B cell (primary cell): ENCODE data around the gene TOMM34. TPM values are rescaled to one million over a fixed set of nuclear protein-coding genes. Genes with fewer than 3 reads are reported as not detected.

ENCODE experiments used
- ATAC-seq: fragments of 200-7000 bp; cut with Tn5 transposase; one replicate; pipeline ENCODE4 v1.10.0; 2021; ENCODE audit warnings: low read depth, mild to moderate bottlenecking, moderate number of reproducible peaks, moderate library complexity
- CTCF ChIA-PET: fragments of 350-600 bp; sonication (Branson Sonifier 250); formaldehyde crosslinking; loops from one replicate; lab custom pipeline; 2021; ENCODE audit warnings: antibody characterized with exemption, inconsistent platforms; lab: Charles Lee
- POLR2A ChIA-PET: fragments of 350-600 bp; sonication (Branson Sonifier 250); formaldehyde crosslinking; loops from one replicate; lab custom pipeline; 2021; ENCODE audit warnings: antibody characterized with exemption; lab: Charles Lee
- DNase-seq: peaks from one replicate; pipeline ENCODE4 v3.0.0; 2013
- H2AFZ ChIP-seq: 2 replicates; pipeline ENCODE4 v1.6.1; 2012; ENCODE audit warnings: mild to moderate bottlenecking, low read depth, low read length; ENCODE audit not compliant: insufficient read depth, poor library complexity, severe bottlenecking
- H3K27ac ChIP-seq, 2 donors: 1 replicate in 1 of 2; 2 replicates in 1 of 2; pipeline ENCODE4 v1.5.1; 2012 to 2013; ENCODE audit warnings: low read length in 2 of 2, mild to moderate bottlenecking in 2 of 2, moderate library complexity in 1 of 2
- H3K27me3 ChIP-seq, 4 experiments: fragments of 200-600 bp in 1 of 4; sonication (generic) in 1 of 4; replicated peaks in 1 of 4; 1 replicate in 2 of 4; 2 replicates in 2 of 4; pipeline versions ENCODE4 v1.6.1 to v1.7.0; 2013 to 2016; ENCODE audit warnings: low read length in 3 of 4, mild to moderate bottlenecking in 2 of 4, mixed read lengths in 1 of 4, moderate library complexity in 1 of 4; ENCODE audit not compliant: insufficient read depth in 4 of 4, control insufficient read depth in 3 of 4; ENCODE audit errors: control extremely low read depth in 1 of 4
- H3K36me3 ChIP-seq, 2 experiments: replicated peaks in 1 of 2; 1 replicate in 1 of 2; 2 replicates in 1 of 2; pipeline versions ENCODE4 v1.6.1 to v1.7.1; 2013; ENCODE audit warnings: low read length in 1 of 2; ENCODE audit not compliant: insufficient read depth in 2 of 2, control insufficient read depth in 1 of 2; ENCODE audit errors: control extremely low read depth in 1 of 2, extremely low read depth in 1 of 2
- H3K4me1 ChIP-seq, 2 donors: fragments of 200-600 bp in 1 of 2; sonication (generic) in 1 of 2; 1 replicate in 1 of 2; 2 replicates in 1 of 2; pipeline versions ENCODE4 v1.5.1 to v1.6.1; 2013 to 2017; ENCODE audit warnings: low read length in 2 of 2; ENCODE audit not compliant: control insufficient read depth in 2 of 2, insufficient read depth in 2 of 2
- H3K4me2 ChIP-seq: replicated peaks from 2 replicates; pipeline ENCODE3; 2012; ENCODE audit warnings: mild to moderate bottlenecking, low read depth, low read length; ENCODE audit not compliant: poor library complexity, severe bottlenecking
- H3K4me3 ChIP-seq, 5 experiments: fragments of 200-600 bp in 1 of 5; sonication (generic) in 1 of 5; 1 replicate in 3 of 5; 2 replicates in 2 of 5; pipeline versions ENCODE4 v1.5.1 to v1.7.0; 2011 to 2016; ENCODE audit warnings: low read length in 4 of 5, mild to moderate bottlenecking in 4 of 5, low read depth in 2 of 5, control low read depth in 1 of 5, moderate library complexity in 1 of 5; ENCODE audit not compliant: insufficient read depth in 1 of 5; ENCODE audit errors: control extremely low read depth in 1 of 5, extremely low read depth in 1 of 5
- H3K79me2 ChIP-seq: fragments of 200-600 bp; sonication (generic); one replicate; pipeline ENCODE4 v1.6.0; 2016; ENCODE audit warnings: low read length; ENCODE audit not compliant: control insufficient read depth, insufficient read depth
- H3K9ac ChIP-seq: fragments of 200-600 bp; sonication (generic); 2 replicates; pipeline ENCODE4 v1.6.1; 2017; ENCODE audit warnings: mild to moderate bottlenecking, low read length, moderate library complexity
- H3K9me3 ChIP-seq, 3 donors: one replicate each; pipeline versions ENCODE4 v1.6.1 to v1.7.1; 2013; ENCODE audit warnings: low read length in 2 of 3; ENCODE audit not compliant: control insufficient read depth in 2 of 3, insufficient read depth in 1 of 3; ENCODE audit errors: control extremely low read depth in 1 of 3
- H4K20me1 ChIP-seq: 2 replicates; pipeline ENCODE4 v1.6.0; 2012; ENCODE audit warnings: mild to moderate bottlenecking, low read length; ENCODE audit not compliant: insufficient read depth, control insufficient read depth, poor library complexity, severe bottlenecking
- H3K27ac Mint-ChIP-seq: one replicate; pipeline ENCODE4 v1.8.0; 2021; ENCODE audit warnings: mixed read lengths
- H3K27me3 Mint-ChIP-seq: one replicate; pipeline ENCODE4 v1.8.0; 2021; ENCODE audit warnings: mixed read lengths
- H3K4me1 Mint-ChIP-seq: one replicate; pipeline ENCODE4 v1.8.0; 2021; ENCODE audit warnings: mixed read lengths
- H3K4me3 Mint-ChIP-seq: one replicate; pipeline ENCODE4 v1.8.0; 2021; ENCODE audit warnings: mixed read lengths
- H3K9me3 Mint-ChIP-seq: one replicate; pipeline ENCODE4 v1.8.0; 2022; ENCODE audit warnings: mixed read lengths; ENCODE audit not compliant: insufficient read depth
- EZH2 ChIP-seq: IDR thresholded peaks from 2 replicates; pipeline ENCODE4 v1.6.1; 2012; ENCODE audit warnings: borderline replicate concordance, low read depth, mild to moderate bottlenecking, moderate library complexity, low read length; ENCODE audit not compliant: insufficient read depth, poor library complexity, severe bottlenecking
- WGBS: methylation state at CpG from one replicate; pipeline ENCODE4 v1.1.5; 2013; ENCODE audit warnings: missing lambda C conversion rate; ENCODE audit not compliant: insufficient coverage; 5-methylcytosine and 5-hydroxymethylcytosine counted together
- intact Hi-C: fragments of 100-400 bp; cut with micrococcal nuclease; formaldehyde crosslinking; loops from one replicate; pipeline ENCODE4 v1.10.0; 2022
- polyA plus RNA-seq: library from polyadenylated mRNA; depleted of rRNA; stranded (reverse); fragments of >200 nt; gene quantifications from 2 replicates; pipeline ENCODE4 v1.2.3, GENCODE V29; 2012
- total RNA-seq, 2 donors: library from RNA; stranded (reverse); fragments of 120-200 nt in 1 of 2; gene quantifications; 1 replicate in 1 of 2; 2 replicates in 1 of 2; pipeline versions ENCODE4 v1.2.3 to v1.2.4, GENCODE V29; 2013 to 2022
- TF ChIP-seq, protein P1 (sequence below): fragments of 200-600 bp; IDR thresholded peaks from one replicate; pipeline ENCODE4 v1.8.0; 2022; ENCODE audit warnings: antibody characterized with exemption, mild to moderate bottlenecking

TOMM34 gene
- total and polyA plus RNA-seq, 2 donors (not counting 1 experiment from before 2014, with no cell fraction given) = 19.1 to 21.8 TPM

DNA sequence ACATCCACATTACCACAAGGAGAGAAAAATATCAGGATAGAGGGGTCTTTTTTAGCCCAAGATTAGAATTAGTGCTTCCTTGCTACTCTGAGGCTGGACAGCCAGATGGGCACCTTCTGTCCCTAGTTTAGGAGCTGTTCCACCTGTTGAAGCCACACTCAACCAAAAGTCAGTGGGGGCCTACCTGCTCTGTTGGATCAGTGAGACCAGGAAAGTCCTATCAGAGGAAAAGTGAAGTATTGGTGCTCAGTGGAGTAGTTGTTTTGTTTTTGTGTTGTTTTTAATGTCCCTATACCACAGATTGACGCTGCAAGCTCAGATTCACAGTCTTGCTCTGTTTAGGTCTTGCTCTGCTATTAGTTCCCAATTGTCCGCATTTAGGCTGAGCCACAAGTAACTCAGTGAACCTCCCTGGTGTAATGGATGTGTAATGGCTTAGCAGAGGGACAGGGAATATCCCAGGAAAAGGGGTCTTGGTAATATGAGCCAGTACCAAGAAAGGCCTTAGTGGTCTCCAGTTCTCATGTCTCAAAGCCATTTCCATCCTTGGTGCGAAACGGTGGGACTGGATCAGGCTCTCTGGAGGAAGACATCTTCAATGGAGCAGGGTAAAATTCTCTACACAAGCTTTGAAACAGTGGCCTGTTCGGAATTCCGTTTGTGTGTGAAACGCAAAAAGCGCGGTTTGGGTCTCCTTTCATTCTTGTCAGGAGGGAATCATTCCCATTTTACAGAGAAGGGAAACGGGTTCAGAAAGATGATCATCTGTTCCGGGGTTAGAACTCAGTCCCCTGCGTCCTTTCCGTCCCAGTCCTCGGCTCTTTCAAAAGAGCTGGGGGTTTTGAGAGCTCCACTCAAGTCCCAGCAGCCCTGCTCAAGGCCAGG is 51.0 kb downstream of the TOMM34 start:
- 27% methylated on average over 13 of the region's 14 CpGs for WGBS
- ChIA-PET CTCF (interaction anchor here (0.7 to 3.1 kb wide), 9 partner anchors 16 to 225 kb away, joined by 3 to 13 read pairs (median 3); partner anchors contain the start of gene YWHAB), POLR2A (interaction anchor here (0.6 to 0.8 kb wide), 6 partner anchors 13 to 404 kb away, joined by 3 to 4 read pairs (median 4); partner anchors contain the start of gene STK4)
- Histone ChIP-seq H4K20me1 (peaks cover 26% of the 10 kb centered on the region), H3K36me3 (peaks cover 6 to 45% of the 10 kb centered on the region in 2 experiments), H3K4me3 (peak overlapping the region; percentile 38 to 85 (median 81)), H2AFZ (peak overlapping the region; percentile 84), H3K9me3 (no peaks in the 10 kb centered on the region), H3K79me2 (peaks cover 14% of the 10 kb centered on the region), H3K27me3 (no peaks in the 10 kb centered on the region), H3K27ac (peak overlapping the region in 1 of 2 donors; percentile 65), H3K9ac (peak overlapping the region; percentile 80), H3K4me1 (peaks cover 13 to 18% of the 10 kb centered on the region in 2 donors), H3K4me2 (peak overlapping the region; percentile 93)
- intact Hi-C loops = loop anchor here (1.0 kb wide), 1 partner anchor 24 kb away; the partner anchor contains the start of gene YWHAB
- no peaks in the 10 kb centered on the region for H3K27me3 Mint-ChIP-seq
- no peak for TF ChIP-seq EZH2
- TF ChIP-seq, protein P1, sequence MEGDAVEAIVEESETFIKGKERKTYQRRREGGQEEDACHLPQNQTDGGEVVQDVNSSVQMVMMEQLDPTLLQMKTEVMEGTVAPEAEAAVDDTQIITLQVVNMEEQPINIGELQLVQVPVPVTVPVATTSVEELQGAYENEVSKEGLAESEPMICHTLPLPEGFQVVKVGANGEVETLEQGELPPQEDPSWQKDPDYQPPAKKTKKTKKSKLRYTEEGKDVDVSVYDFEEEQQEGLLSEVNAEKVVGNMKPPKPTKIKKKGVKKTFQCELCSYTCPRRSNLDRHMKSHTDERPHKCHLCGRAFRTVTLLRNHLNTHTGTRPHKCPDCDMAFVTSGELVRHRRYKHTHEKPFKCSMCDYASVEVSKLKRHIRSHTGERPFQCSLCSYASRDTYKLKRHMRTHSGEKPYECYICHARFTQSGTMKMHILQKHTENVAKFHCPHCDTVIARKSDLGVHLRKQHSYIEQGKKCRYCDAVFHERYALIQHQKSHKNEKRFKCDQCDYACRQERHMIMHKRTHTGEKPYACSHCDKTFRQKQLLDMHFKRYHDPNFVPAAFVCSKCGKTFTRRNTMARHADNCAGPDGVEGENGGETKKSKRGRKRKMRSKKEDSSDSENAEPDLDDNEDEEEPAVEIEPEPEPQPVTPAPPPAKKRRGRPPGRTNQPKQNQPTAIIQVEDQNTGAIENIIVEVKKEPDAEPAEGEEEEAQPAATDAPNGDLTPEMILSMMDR = no peak
- ATAC-seq (no peak), DNase-seq (no peak)
- H3K4me3 Mint-ChIP-seq = peak overlapping the region; percentile 91
- no peaks in the 10 kb centered on the region for H3K9me3 Mint-ChIP-seq
- peaks cover 24% of the 10 kb centered on the region for H3K4me1 Mint-ChIP-seq
- peak overlapping the region; percentile 56 for H3K27ac Mint-ChIP-seq
